HG02981 (cell line): ENCODE data around the gene TMEM131L.
"Not testable (repeated sequence)": the region's sequence is repeated elsewhere in the genome, so short reads cannot be mapped to it uniquely, and the experiment has no call there.

Experiments used
- ATAC-seq: cut with Tn5 transposase; IDR thresholded peaks from one replicate; pipeline ENCODE4 v1.9.1; 2021; ENCODE audit warnings: mild to moderate bottlenecking, moderate library complexity; ENCODE audit not compliant: unreplicated experiment

Gene TMEM131L

DNA sequence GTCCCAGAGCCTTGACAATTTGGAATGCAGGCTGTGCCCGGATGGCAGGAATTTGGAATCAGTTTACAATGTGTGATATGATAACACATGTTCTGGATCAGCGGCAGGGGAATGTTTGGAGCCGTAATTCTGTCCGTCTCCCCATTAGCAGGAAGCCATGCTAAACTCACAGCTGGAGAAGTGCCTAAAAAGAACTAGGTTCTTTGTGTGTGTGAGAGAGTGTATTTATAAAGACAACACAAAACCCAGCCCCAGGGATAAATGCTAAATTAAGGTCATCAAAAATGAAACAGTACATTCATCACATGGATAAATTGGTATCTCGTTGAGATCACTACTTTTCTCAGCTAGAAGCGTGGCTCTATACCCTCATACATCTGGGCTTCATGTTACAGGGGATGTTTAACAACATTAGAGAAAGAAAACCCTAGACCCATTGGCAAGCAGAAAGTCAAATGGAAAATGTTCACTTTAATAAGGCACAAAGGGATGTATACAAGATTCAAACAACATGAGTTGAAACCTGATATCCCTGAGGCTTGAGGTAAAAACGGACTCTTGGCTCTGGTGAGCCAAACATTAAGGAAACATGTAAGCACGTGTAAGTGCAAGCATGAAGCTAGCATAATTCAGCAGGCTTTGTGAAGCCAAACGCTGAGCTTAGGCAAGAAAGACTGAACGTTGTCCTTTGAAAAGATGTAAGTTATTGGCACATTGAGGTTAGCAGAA, 18.0 kb upstream of the TMEM131L start:
- ATAC-seq = no peak

GRCh38 chr4:153449338-153449737, 16.8 kb upstream of the TMEM131L start:
- no peak for ATAC-seq

DNA sequence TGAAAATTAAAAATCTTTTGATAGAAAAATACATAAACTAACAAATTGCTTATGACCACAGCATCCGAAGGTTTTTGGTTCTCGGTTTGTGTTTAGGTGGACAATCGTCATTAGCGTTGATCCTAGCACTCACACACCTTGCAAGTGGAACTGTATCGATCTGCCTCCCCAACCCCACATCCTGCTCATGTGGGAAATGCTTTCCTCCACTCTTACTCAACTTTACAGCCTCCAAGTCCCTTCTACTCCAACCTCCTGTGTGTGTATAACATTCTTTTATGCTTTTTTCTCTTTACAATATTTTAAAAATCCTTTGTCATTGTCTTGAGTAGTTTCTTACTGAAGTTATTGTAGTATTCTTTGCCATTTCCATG, 15.6 kb upstream of the TMEM131L start:
- no peak for ATAC-seq

DNA sequence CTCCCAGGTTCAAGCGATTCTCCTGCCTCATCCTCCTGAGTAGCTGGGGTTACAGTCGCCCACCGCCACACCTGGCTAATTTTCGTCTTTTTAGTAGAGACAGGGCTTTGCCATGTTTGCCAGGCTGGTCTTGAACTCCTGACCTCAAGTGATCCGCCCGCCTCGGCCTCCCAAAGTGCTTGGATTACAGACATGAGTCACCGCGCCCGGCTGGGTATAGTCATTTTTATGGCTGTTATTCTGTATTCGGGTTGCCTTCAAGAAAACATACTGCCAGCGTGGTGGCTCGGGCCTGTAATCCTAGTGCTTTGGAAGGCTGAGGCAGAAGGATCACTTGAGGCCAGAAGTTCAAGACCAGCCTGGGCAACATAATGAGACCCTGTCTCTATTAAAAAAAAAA, 15.0 kb upstream of the TMEM131L start:
- ATAC-seq = not testable (repeated sequence)

DNA sequence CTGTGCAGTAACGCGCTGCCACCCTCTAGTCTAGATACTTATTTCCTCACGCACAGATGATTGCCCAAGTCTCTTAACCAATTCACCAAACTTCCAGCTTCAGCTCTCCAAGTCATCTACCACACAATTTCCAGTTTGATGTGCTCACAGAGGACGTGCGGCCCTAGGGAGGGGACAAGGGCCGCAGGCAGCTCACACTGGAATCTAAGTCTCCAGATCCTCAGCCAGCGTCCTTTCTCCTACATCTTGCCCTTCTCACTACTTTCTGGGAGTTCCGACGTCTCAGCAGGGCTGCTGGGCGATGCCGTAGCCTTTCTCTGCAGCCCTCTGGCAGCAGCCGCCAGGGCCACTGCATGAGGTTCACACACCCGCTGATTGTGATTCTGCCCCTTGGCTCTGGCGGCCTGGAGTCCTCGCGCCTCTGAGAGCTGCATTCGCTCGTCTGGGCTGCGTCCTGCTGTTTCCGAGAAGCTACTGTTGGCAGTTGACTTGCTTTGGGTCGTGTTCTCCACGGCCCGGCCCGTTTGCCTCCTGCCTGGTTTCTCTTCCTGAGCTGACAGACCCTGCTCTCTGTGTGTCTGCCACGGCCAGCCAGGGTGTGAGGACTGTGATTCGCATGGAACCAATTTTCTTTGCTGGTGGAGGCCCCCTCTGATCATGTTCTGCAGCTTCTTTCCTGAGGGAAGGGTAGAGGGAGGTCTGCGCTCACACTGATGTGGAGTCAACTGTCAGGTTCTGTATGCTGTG, 14.1 kb upstream of the TMEM131L start:
- ATAC-seq = no peak

GRCh38 chr4:153452658-153453378, 13.3 kb upstream of the TMEM131L start:
- ATAC-seq = no peak

GRCh38 chr4:153453402-153453801, 12.8 kb upstream of the TMEM131L start:
- ATAC-seq = no peak

GRCh38 chr4:153458969-153459368, 7.2 kb upstream of the TMEM131L start:
- no peak for ATAC-seq

- ATAC-seq = not testable (repeated sequence)
Measured at GRCh38 chr4:153461549-153461948, 4.6 kb upstream of the TMEM131L start.

GRCh38 chr4:153464068-153464467, 2.1 kb upstream of the TMEM131L start:
- ATAC-seq = no peak

GRCh38 chr4:153465140-153465539, 1.0 kb upstream of the TMEM131L start:
- ATAC-seq = no peak

DNA sequence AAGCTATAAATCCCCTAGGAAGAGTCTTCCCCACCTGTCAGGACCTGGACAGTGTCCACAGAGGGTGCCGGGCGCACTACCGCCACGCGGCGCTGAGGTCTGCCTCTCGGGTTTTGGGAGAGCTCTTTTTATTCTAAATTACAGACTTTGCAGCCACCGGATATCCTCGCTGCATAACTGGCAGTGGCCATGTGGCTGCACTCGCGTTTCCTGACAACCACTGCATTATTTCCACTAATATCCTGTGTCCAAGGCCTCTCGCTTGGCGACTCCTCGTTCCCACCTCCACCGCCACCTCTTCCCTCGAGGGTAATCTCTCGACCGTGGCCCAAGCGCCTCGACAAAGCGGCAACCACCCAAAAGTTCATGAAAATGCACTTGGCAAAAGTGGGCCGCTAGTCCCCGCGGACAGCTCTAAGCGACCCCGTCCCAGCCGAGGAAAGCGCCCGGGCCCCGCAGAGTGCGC, 512 bp upstream of the TMEM131L start:
- peak; percentile 7 for ATAC-seq

GRCh38 chr4:153466949-153467896, 1.1 kb downstream of the TMEM131L start:
- ATAC-seq = peak; percentile 53

DNA sequence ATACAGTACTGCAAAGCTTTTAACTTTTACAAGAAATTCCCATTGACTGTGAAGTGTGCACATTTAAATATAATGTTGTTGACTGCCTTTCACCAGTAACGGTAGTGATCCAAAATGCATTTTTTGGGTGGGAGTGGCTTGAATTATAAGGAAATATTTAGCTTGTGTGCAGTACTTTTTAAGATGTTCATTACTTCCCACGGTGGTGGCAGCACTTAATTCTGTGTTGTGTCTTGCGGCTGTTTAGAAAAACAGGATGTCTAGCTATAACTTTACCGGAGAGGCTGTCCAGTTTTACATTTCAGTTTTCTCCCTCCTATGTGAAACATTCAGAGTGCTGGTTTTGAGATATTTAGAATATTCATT, 1.7 kb downstream of the TMEM131L start:
- no peak for ATAC-seq

DNA sequence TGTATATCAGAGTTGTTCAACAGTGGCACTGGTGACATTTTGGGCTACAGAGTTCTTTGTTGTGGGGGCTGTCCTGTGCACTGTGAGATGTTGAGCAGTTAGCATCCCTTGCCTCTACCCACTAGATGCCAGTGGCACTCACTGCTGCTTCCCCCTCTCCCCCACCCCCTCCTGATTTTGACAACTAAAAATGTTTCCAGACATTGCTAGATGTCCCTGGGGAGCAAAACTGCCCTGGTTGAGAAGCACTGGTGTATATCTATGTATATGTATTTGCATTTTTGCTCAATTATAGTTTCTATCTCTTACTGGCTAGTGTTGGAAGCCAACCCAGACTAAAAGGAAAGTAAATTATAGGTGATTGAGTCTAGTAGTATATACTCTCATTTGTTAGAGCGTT, 2.4 kb downstream of the TMEM131L start:
- ATAC-seq = peak; percentile 22

- no peak for ATAC-seq
Measured at GRCh38 chr4:153469031-153469430, 2.9 kb downstream of the TMEM131L start.

DNA sequence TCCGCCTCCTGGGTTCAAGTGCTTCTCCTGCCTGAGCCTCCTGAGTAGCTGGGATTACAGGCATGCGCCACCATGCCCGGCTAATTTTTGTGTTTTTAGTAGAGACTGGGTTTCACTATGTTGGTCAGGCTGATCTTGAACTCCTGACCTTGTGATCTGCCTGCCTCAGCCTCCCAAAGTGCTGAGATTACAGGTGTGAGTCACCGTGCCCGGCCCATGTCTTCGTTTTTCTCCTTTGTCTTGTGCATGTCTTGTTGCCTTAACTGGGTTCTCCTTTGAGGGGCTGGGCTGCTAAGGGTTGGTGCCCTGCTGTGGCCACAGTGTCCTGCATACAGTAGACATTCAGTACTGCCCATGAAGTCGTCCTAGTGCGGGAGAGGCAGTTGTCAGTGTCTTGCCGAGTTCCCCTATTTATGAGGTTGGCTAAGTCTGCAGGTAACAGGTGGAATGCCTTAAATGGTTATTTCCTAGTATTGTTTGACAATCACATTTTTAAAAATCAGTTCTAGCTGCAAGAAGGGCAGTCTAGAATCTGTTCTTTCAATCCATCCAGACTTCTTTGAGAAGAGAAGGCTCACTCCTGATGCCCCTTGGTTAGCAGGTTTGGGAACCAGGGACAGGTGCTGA, 5.0 kb downstream of the TMEM131L start:
- ATAC-seq = not testable (repeated sequence)

DNA sequence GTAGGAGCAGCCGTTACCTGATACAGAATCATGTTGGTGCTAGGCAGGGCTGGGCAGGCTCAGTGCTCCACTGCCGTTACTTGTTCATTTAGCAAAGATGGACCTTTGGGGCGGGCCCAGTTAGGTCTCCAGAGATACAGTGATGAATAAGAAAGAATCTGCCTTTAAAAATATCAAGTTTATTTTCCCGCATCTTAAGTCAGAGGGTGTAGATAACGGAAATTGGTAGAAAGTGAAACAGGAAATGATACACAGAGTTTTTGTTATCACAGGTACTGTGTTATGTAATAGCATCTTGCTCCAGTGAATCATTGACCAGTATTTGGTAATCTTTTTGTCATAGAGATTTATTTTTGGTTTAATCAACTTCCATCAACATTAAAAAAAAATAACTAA, 5.5 kb downstream of the TMEM131L start:
- ATAC-seq = peak; percentile 35

DNA sequence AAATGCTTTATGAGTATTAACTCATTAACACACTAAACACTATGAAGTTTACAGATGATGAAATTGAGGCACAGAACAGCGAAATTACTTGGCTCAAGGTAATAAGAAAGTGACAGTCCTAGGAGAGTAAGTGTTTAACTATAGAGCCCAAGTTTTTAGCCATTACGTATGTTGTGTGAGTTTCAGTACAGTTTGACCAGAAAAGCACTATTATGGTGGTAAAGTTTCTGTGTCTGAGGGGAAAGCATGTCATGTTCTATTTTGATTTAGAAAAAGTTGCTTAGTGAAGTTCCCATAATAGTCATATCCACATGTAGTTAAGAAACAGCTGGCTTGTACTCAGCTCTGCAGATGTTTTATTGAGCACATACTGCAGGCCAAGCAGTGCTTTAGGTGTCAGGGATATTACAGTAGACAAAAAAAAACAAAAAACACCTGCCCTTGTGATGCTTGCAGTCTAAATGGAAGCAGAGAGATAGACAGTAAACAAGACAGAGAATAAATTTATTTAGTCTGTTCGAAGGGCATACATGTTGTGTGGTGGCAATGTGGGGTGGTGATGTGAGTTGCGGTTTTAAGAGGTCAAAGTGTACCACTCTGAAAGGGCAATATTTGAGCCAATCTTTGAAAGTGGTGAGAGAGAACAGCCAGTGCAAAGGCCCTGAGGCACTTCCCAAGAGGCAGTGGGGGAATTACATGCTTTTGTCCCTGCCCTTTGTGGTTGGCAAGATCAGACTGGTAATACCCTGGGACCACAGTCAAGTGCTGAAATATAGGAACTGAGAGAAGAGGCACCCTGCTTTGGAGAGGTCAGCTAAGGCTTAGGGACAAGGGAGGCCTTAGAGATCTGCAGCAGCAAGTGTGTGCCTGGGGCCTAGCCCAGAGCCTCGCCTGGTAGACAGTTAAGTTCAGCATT, 6.2 kb downstream of the TMEM131L start:
- peak; percentile 46 for ATAC-seq
